Neural progenitor cell (in vitro differentiated cells): ENCODE data around the gene YWHAB. TPM values are rescaled to one million over a fixed set of nuclear protein-coding genes. Genes with fewer than 3 reads are reported as not detected.
"Not testable (repeated sequence)": the region's sequence is repeated elsewhere in the genome, so short reads cannot be mapped to it uniquely, and the experiment has no call there.

Source experiments
- DNase-seq: peaks from one replicate; pipeline ENCODE4 v3.0.0-alpha.2; 2016; ENCODE audit warnings: low spot score
- H2AFZ ChIP-seq: fragments of 200-600 bp; sonication (generic); replicated peaks from 2 replicates; pipeline ENCODE4 v1.6.1; 2016; ENCODE audit warnings: antibody characterized with exemption
- H3F3A ChIP-seq: fragments of 200-600 bp; sonication (generic); 2 replicates; pipeline ENCODE4 v1.6.1; 2016; ENCODE audit warnings: antibody characterized with exemption, low read depth
- H3K27ac ChIP-seq: fragments of 200-600 bp; sonication (generic); 2 replicates; pipeline ENCODE4 v1.5.1; 2016; ENCODE audit warnings: mild to moderate bottlenecking
- H3K27me3 ChIP-seq: fragments of 200-600 bp; sonication (generic); 2 replicates; pipeline ENCODE4 v1.6.1; 2016; ENCODE audit warnings: mild to moderate bottlenecking, moderate library complexity
- H3K36me3 ChIP-seq: fragments of 200-600 bp; sonication (generic); 2 replicates; pipeline ENCODE4 v1.5.1; 2016
- H3K4me1 ChIP-seq: fragments of 200-600 bp; sonication (generic); 2 replicates; pipeline ENCODE4 v1.6.1; 2016; ENCODE audit warnings: mixed run types
- H3K4me2 ChIP-seq: fragments of 200-600 bp; sonication (generic); 2 replicates; pipeline ENCODE4 v1.6.1; 2016
- H3K4me3 ChIP-seq: fragments of 200-600 bp; sonication (generic); 2 replicates; pipeline ENCODE4 v1.5.1; 2016
- H3K79me2 ChIP-seq: fragments of 200-600 bp; sonication (generic); 2 replicates; pipeline ENCODE4 v1.6.1; 2016; ENCODE audit warnings: low read depth
- H3K9ac ChIP-seq: fragments of 200-600 bp; sonication (generic); 2 replicates; pipeline ENCODE4 v1.6.1; 2016
- H3K9me3 ChIP-seq: fragments of 200-600 bp; sonication (generic); 2 replicates; pipeline ENCODE4 v1.5.1; 2016; ENCODE audit warnings: low read depth
- H4K20me1 ChIP-seq: fragments of 200-600 bp; sonication (generic); 2 replicates; pipeline ENCODE4 v1.6.1; 2016; ENCODE audit warnings: low read depth
- H3K27ac Mint-ChIP-seq: 3 replicates; pipeline ENCODE4 v1.8.0; 2021; ENCODE audit warnings: mixed read lengths
- H3K27me3 Mint-ChIP-seq: 2 replicates; pipeline ENCODE4 v1.8.0; 2022; ENCODE audit warnings: low read depth, mild to moderate bottlenecking, inconsistent platforms, moderate library complexity, mixed read lengths; ENCODE audit not compliant: insufficient read depth
- H3K36me3 Mint-ChIP-seq: 3 replicates; pipeline ENCODE4 v1.8.0; 2021; ENCODE audit warnings: mixed read lengths
- H3K4me1 Mint-ChIP-seq: 3 replicates; pipeline ENCODE4 v1.8.0; 2021; ENCODE audit warnings: mixed read lengths
- H3K4me3 Mint-ChIP-seq: 3 replicates; pipeline ENCODE4 v1.8.0; 2021; ENCODE audit warnings: mild to moderate bottlenecking, moderate library complexity, mixed read lengths
- H3K9me3 Mint-ChIP-seq: 3 replicates; pipeline ENCODE4 v1.8.0; 2020; ENCODE audit warnings: mixed read lengths
- CTCF ChIP-seq: fragments of 200-600 bp; sonication (generic); IDR thresholded peaks from 2 replicates; pipeline ENCODE4 v1.5.1; 2017; ENCODE audit warnings: antibody characterized with exemption, mild to moderate bottlenecking
- EZH2 ChIP-seq: fragments of 200-600 bp; sonication (generic); IDR thresholded peaks from 2 replicates; pipeline ENCODE4 v1.6.1; 2017; ENCODE audit warnings: antibody characterized with exemption, mild to moderate bottlenecking, moderate library complexity
- EZH2phosphoT487 ChIP-seq: fragments of 200-600 bp; sonication (generic); IDR thresholded peaks from 2 replicates; pipeline ENCODE4 v1.6.1; 2017; ENCODE audit warnings: antibody characterized with exemption
- total RNA-seq: library from RNA; depleted of rRNA; stranded (reverse); fragments of >200 nt; gene quantifications from 2 replicates; pipeline ENCODE4 v1.2.3, GENCODE V29; 2015; ENCODE audit warnings: low replicate concordance

Gene YWHAB
- total RNA-seq, 1 donor from 2014 or later = 107 TPM

- Histone ChIP-seq H4K20me1 (no peaks in the 10 kb centered on the region), H3K9me3 (no peaks in the 10 kb centered on the region), H3K4me1 (no peaks in the 10 kb centered on the region), H3K27me3 (peaks cover 18% of the 10 kb centered on the region), H3K79me2 (no peaks in the 10 kb centered on the region), H3K27ac (no peak overlapping the region), H3K9ac (no peak overlapping the region), H3K4me2 (no peak overlapping the region), H3K4me3 (no peak overlapping the region), H3F3A (peaks cover 9% of the 10 kb centered on the region), H2AFZ (no peak overlapping the region), H3K36me3 (no peaks in the 10 kb centered on the region)
- TF ChIP-seq EZH2phosphoT487 (no peak), EZH2 (no peak), CTCF (no peak)
- DNase-seq = no peak
- Mint-ChIP-seq H3K27me3 (no peaks in the 10 kb centered on the region), H3K36me3 (no peaks in the 10 kb centered on the region), H3K9me3 (no peaks in the 10 kb centered on the region), H3K4me1 (peaks cover 4% of the 10 kb centered on the region), H3K27ac (no peak overlapping the region), H3K4me3 (no peak overlapping the region)
Observed at GRCh38 chr20:44869471-44869870, 16.0 kb upstream of the YWHAB start.

DNA sequence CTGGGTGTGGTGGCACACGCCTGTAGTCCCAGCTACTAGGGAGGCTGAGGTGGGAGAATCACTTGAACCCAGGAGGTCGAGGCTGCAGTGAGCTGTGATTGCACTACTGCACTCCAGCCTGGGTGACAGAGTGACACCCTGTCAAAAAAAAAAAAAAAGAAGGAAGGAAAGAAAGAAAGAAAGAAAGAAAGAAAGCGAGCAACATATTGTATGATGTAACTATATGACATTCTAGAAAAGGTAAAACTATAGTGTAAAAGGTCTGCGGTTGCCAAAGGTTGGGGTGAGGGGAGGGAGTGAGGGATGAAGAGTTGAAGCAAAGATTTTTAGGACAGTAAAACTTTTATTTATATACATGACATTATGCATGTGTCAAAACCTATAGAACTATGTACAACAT, 3.1 kb upstream of the YWHAB start:
- not testable (repeated sequence) for H3K9me3 Mint-ChIP-seq, DNase-seq, H3K27me3 ChIP-seq, H3K36me3 ChIP-seq, H3F3A ChIP-seq, H3K27ac ChIP-seq, H3K36me3 Mint-ChIP-seq, H3K9ac ChIP-seq, H3K27me3 Mint-ChIP-seq, H3K9me3 ChIP-seq, H3K4me2 ChIP-seq, H3K4me3 ChIP-seq, H2AFZ ChIP-seq, H3K27ac Mint-ChIP-seq, H3K4me3 Mint-ChIP-seq
- H3K79me2 ChIP-seq = peaks cover 19% of the 10 kb centered on the region
- peaks cover 15% of the 10 kb centered on the region for H3K4me1 ChIP-seq
- peaks cover 20% of the 10 kb centered on the region for H3K4me1 Mint-ChIP-seq
- peaks cover 17% of the 10 kb centered on the region for H4K20me1 ChIP-seq

- no peak overlapping the region for H3K27ac Mint-ChIP-seq
- peaks cover 29% of the 10 kb centered on the region for H3K79me2 ChIP-seq
- no peak for DNase-seq
- H3K4me3 ChIP-seq = no peak overlapping the region
- H3K4me1 ChIP-seq = peaks cover 23% of the 10 kb centered on the region
- no peak overlapping the region for H3K4me2 ChIP-seq
- H3K4me1 Mint-ChIP-seq = peaks cover 25% of the 10 kb centered on the region
- no peak overlapping the region for H3K9ac ChIP-seq
- peaks cover 9% of the 10 kb centered on the region for H3K27me3 Mint-ChIP-seq
- H3K27ac ChIP-seq = no peak overlapping the region
- no peak for TF ChIP-seq EZH2
- TF ChIP-seq CTCF = no peak
- no peak for TF ChIP-seq EZH2phosphoT487
- no peaks in the 10 kb centered on the region for H3K27me3 ChIP-seq
- no peak overlapping the region for H3K4me3 Mint-ChIP-seq
- H3K9me3 ChIP-seq = no peaks in the 10 kb centered on the region
- no peaks in the 10 kb centered on the region for H3K36me3 Mint-ChIP-seq
- no peaks in the 10 kb centered on the region for H3K36me3 ChIP-seq
- no peaks in the 10 kb centered on the region for H3K9me3 Mint-ChIP-seq
- H2AFZ ChIP-seq = no peak overlapping the region
- peaks cover 27% of the 10 kb centered on the region for H4K20me1 ChIP-seq
- H3F3A ChIP-seq = peaks cover 9% of the 10 kb centered on the region
Observed at GRCh38 chr20:44883214-44883902, 2.1 kb upstream of the YWHAB start.

DNA sequence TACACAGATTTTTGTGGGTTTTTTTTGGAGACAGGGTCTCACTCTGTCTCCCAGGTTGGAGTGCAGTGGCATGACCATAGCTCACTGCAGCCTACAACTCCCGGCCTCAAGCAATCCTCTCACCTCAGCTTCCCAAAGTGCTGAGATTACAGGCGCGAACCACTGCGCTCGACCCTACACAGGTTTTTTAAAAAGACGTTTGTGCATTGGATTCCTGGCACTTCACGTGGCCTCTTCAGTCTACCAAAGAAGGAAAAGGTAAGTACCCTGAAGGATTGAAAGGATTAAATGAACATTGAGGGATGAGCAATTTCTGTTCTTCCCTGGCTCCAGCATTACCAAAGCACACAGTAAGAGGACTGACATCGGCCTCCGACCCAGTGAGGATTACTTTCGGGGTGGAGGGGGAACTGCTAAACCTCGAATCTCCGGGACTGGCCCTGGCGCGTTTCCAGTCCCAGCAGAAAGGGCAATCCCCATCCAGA, 556 bp upstream of the YWHAB start:
- Histone ChIP-seq H3K4me2 (peak overlapping the region; percentile 79), H2AFZ (peak overlapping the region; percentile 88), H3K27ac (no peak overlapping the region), H3K27me3 (no peaks in the 10 kb centered on the region), H3K4me3 (peak overlapping the region; percentile 81), H3K36me3 (no peaks in the 10 kb centered on the region), H3K79me2 (peaks cover 45% of the 10 kb centered on the region), H3K9ac (no peak overlapping the region), H4K20me1 (peaks cover 43% of the 10 kb centered on the region), H3K4me1 (peaks cover 24% of the 10 kb centered on the region), H3F3A (peaks cover 9% of the 10 kb centered on the region), H3K9me3 (no peaks in the 10 kb centered on the region)
- Mint-ChIP-seq H3K4me1 (peaks cover 29% of the 10 kb centered on the region), H3K9me3 (no peaks in the 10 kb centered on the region), H3K27ac (peak overlapping the region; percentile 44), H3K27me3 (peaks cover 9% of the 10 kb centered on the region), H3K36me3 (peaks cover 2% of the 10 kb centered on the region), H3K4me3 (peak overlapping the region; percentile 89)
- no peak for DNase-seq
- TF ChIP-seq CTCF (no peak), EZH2phosphoT487 (no peak), EZH2 (no peak)
